ENCODE results near the gene SLC39A8.
"Not testable (repeated sequence)": the region's sequence is repeated elsewhere in the genome, so short reads cannot be mapped to it uniquely, and the experiment has no call there.

The SLC39A8 gene

DNA sequence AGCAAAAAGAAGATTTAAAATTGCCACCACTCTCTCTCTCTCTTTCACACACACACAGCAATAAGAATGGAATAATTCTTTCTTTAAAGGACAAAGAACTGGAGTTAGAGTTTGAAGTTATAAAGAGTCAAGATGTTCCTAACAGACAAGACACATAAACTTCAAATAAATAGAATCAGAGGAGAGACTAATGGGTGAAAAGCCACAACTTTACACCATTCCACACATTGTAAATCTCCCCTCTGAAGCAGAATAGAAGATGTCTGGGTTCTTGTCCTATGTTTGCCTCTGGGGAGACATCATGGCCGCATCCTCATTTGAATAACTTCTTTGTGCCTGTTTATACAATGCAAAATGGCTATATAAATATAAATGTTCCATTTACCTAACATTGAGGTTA is 39.6 kb downstream of the SLC39A8 start:
- in situ Hi-C loops (cut with MboI; ENCODE audit: low sequenced_read_pairs): no loop called here

DNA sequence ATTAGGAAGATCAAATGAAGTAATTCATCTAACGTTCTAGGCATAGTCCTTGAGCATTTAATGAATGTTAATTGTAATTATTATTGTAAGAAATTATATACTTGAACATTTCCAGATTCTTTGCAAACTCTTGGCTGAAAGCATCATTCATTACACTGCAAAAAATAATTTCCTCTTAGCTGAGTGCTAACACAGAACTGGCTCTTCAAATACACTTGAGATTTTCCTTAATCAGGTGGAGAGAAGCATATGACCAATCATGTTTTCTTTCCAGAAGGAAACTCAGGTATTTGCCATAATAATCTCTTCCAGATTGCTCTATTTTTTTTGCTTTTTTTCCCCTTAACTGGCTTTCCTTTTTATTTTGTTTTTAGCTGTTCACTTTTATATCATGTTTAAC is 42.5 kb downstream of the SLC39A8 start:
- in situ Hi-C loops (cut with MboI; ENCODE audit: low sequenced_read_pairs): no loop called here

DNA sequence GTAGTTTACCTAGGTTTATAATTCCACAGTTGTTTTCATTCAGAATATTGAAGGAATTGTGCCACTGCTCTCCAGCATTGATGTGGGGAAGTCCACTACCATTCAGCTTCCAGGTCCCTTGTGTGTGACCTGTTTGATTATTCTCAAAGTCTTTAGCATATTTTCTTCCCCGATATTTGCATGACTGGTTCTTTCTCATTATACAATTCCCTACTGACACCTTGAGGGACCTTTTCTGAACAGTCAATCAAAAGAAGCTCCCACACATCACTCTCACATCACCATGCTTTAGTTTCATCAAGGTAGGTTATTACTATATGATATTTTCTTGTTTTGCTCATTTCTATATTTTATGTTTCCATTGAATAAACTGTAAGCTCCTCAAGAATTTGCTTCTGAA is 44.1 kb downstream of the SLC39A8 start:
- in situ Hi-C loops (cut with MboI; ENCODE audit: low sequenced_read_pairs): no loop called here

DNA sequence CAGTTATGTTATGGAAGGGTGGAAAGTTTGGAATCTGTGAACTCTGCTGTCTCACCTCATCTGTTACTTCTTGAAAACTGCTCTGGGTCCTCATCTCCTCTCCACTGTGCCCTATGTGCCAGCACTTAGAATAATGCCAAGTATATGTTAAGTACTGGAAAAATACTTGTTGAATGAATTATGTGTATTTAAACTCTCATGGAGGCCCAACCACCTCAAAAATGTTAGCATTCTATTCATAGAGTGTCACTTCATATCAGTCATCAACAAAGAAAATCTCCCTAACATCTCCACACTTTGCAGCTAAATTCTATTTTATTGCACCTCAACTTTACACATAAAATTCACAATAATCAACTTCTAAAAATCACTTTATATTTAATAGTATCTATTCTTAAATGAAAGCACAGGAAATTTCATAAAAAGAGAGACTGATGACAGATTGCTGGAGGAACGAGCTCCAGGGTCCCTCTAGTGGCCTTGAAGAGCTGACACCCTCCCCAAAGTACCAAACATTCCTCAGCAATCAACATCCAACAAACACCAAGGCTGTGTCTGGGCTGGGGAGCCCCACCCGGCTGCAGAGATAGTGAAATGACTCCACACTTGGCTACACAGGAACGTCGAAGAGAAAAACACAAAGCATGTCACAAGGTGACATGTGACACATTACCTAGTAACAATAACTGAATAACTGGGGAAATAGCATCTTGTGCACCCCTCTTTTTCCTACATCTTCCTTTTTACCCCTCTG is 45.8 kb downstream of the SLC39A8 start:
- in situ Hi-C loops (cut with MboI; ENCODE audit: low sequenced_read_pairs): no loop called here

- in situ Hi-C loops (cut with MboI; ENCODE audit: low sequenced_read_pairs): no loop called here
Measured at GRCh38 chr4:102298716-102299115, 46.6 kb downstream of the SLC39A8 start.

GRCh38 chr4:102295153-102295862 is 50.0 kb downstream of the SLC39A8 start:
- in situ Hi-C loops (cut with MboI; ENCODE audit: low sequenced_read_pairs): no loop called here

DNA sequence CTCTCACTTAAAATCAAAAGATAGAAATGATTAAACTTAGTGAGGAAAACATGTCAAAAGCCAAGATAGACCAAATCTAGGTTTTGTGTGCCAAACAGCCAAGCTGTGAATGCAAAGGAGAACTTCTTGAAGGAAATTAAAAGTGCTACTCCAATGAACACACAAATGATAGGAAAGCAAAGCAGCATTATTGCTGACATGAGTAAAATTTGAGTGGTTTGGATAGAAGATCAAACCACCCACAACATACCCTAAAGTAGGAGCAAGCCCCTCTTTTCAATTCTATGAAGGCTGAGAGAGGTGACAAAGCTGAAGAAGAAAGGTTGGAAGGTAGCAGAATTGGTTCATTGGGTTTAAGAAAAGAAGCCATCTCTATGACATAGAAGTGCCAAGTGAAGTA is 56.8 kb downstream of the SLC39A8 start:
- in situ Hi-C loops (cut with MboI; ENCODE audit: low sequenced_read_pairs): no loop called here

GRCh38 chr4:102285831-102286230 is 59.5 kb downstream of the SLC39A8 start:
- in situ Hi-C loops (cut with MboI; ENCODE audit: low sequenced_read_pairs): no loop called here

DNA sequence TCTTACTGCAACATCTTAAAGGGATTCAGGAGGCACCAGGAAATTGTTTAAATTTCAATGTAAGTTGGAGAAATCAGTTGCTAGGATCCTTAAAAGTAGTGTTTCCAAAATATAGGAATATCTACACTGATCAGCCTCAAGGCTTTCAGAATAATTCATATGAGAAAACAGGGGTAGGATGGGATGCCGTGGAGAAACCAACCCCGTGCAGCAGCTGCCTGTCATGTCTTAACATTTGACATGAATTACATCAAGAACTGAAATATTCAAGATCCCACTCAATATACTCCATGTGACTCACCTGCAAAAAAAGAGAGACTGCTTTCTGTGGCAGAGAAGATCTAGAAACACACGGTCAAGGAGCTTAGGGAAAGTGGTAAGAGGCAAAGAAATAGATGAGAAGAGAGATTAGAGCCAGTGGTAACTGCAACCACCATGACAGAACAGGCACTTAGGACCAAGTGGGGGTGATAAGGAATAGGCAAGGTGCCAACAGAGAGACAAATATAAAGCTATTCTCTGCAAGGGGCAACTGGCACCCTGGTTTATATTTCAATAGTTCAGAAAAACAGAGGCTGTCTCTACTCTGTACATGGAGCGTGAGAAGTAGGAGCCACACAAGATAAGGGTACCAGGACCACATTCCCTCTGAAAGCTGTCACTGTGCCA is 64.0 kb downstream of the SLC39A8 start:
- in situ Hi-C loops (cut with MboI; ENCODE audit: low sequenced_read_pairs): no loop called here

DNA sequence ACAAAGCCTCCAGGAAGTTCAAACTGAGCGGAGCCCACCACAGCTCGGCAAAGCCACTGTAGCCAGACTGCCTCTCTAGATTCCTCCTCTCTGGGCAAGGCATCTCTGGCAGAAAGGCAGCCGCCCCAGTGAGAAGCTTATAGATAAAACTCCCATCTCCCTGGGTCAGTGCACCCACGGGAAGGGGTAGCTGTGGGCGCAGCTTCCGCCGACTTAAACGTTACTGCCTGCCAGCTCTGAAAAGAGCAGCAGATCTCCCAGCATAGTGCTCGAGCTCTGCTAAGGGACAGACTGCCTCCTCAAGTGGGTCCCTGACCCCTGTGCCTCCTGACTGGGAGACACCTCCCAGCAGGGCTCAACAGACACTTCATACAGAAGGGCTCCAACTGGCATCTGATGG is 72.0 kb downstream of the SLC39A8 start:
- in situ Hi-C loops (cut with MboI; ENCODE audit: low sequenced_read_pairs): not testable (repeated sequence)

- in situ Hi-C loops (cut with MboI; ENCODE audit: low sequenced_read_pairs): no loop called here
Measured at GRCh38 chr4:102272318-102272717, 73.0 kb downstream of the SLC39A8 start.

GRCh38 chr4:102268355-102268754 is 76.9 kb downstream of the SLC39A8 start:
- in situ Hi-C loops (cut with MboI; ENCODE audit: low sequenced_read_pairs): no loop called here

GRCh38 chr4:102263024-102263787 is 82.1 kb downstream of the SLC39A8 start:
- in situ Hi-C loops (cut with MboI; ENCODE audit: low sequenced_read_pairs): no loop called here

DNA sequence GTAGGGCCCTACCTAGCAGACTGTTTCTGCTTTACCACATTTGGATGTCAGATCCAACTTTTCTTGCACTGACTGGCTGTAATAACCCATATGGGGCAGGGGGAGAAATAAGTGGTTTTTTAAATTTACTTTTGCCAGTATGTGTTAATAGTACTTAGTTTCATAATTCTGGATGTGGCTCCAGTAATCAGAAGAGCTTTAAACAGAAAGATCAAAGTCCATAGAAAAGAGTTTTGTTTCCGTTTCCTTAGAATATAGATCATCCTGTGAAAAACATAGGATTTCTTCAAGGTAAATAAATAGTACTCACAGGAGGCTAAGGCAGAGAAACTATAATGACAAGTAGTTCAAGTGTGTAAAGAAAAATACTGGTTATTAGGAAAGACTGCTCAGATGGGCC is 85.6 kb downstream of the SLC39A8 start:
- in situ Hi-C loops (cut with MboI; ENCODE audit: low sequenced_read_pairs): no loop called here

- in situ Hi-C loops (cut with MboI; ENCODE audit: low sequenced_read_pairs): no loop called here
Measured at GRCh38 chr4:102259081-102259480, 86.2 kb downstream of the SLC39A8 start.

DNA sequence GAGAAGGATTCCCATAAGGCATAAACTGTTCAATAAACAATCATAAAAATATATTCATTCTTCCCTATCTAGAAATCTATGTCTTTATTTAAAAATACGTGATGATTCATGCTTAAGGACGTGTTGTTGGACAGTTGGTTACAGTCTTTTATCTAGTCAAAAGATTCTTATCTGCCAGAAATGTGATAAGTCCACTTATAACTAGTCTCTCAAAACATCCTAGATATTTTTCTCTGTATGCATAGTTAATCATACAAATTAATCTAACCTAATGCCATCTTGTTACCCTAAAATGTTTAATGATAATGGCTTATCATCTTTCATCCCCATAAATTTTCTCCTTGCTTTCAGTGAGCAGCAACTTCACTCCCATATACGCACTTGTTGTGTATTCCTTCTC is 89.0 kb downstream of the SLC39A8 start:
- in situ Hi-C loops (cut with MboI; ENCODE audit: low sequenced_read_pairs): no loop called here

DNA sequence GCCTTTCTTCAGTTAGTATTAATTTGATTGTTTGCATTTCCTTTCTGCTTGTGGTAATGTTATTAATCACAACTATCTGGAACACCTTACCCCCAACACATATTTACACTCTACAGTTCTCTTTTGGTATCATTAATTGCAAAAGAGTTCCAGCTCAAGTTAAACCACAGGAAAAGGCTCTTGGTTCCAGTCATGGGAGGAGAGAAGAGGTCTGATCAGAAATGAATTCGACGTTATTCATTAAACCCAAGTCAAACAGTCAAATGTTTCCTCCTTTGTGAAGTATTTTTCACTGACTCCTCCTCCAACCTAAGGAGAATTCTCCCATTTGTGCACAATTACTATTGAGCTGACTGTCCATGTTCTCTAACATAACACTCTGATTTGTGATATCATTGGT is 91.4 kb downstream of the SLC39A8 start:
- in situ Hi-C loops (cut with MboI; ENCODE audit: low sequenced_read_pairs): no loop called here

GRCh38 chr4:102252171-102252570 is 93.1 kb downstream of the SLC39A8 start:
- in situ Hi-C loops (cut with MboI; ENCODE audit: low sequenced_read_pairs): no loop called here

DNA sequence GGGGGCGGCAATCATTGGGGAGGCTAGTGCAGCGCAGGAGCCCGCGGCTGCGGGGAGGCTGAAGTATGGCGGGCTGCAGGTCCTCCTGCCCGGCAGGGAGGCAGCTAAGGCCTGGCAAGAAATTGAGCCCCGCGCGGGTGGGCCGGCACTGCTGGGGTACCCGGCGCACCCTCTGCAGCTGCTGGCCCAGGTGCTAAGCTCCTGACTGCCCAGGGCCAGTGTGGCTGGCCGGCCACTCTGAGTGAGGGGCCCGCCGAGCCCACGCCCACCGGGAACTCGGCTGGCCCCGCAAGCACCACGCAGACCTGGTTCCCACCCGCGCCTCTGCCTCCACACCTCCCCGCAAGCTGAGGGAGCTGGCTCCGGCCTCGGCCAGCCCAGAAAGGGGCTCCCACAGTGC is 94.9 kb downstream of the SLC39A8 start:
- in situ Hi-C loops (cut with MboI; ENCODE audit: low sequenced_read_pairs): no loop called here

GRCh38 chr4:102247041-102247440 is 98.2 kb downstream of the SLC39A8 start:
- in situ Hi-C loops (cut with MboI; ENCODE audit: low sequenced_read_pairs): no loop called here

GRCh38 chr4:102246416-102246815 is 98.9 kb downstream of the SLC39A8 start:
- in situ Hi-C loops (cut with MboI; ENCODE audit: low sequenced_read_pairs): no loop called here
